ENCODE results near the gene ZNF365. TPM values are rescaled to one million over a fixed set of nuclear protein-coding genes. Genes with fewer than 3 reads are reported as not detected.

Gene ZNF365
- polyA plus RNA-seq, 3 donors = 0.03 to 0.11 (median 0.08) TPM

- 70 to 90% (median 76%) methylated on average over 2 of the region's 2 CpGs for WGBS, 3 donors
- H3K27ac ChIP-seq (ENCODE audit: low read depth, low read length) = no peak overlapping the region
Observed at GRCh38 chr10:62451611-62451975, 77.4 kb downstream of the ZNF365 start.

Other genes with a start within 250 kb of the ZNF365 start
- gene RTKN2, start 105.5 kb upstream of the ZNF365 start, polyA plus RNA-seq = under 1 TPM in 2 of 3 donors, not detected in 1; 0.07 to 0.08 TPM

Data from adipose tissue (tissue), 3 donors.